ENCODE results near the gene FOXP1. TPM values are rescaled to one million over a fixed set of nuclear protein-coding genes. Genes with fewer than 3 reads are reported as not detected.

The FOXP1 gene
- total and polyA plus RNA-seq, 9 of the 15 experiments (the other 6 are each of a cell fraction or from before 2014, with no cell fraction given): 7.7 to 34.5 (median 13.7) TPM

- no peak for TF ChIP-seq REST (IDR thresholded peaks at IDR 0.05; ENCODE audit: borderline replicate concordance)
- no peak for TF ChIP-seq REST (CRISPR knock-in tag; IDR thresholded peaks at IDR 0.05; ENCODE audit: low read depth)
- no peak for TF ChIP-seq CEBPG (CRISPR knock-in tag; IDR thresholded peaks at IDR 0.05)
- no peak for TF ChIP-seq CEBPG (tag; conservative IDR thresholded peaks at IDR 0.05 in 1 of 2, IDR thresholded peaks at IDR 0.05 in 1 of 2)
- no peak for TF ChIP-seq ETV6 (IDR thresholded peaks at IDR 0.05; ENCODE audit: borderline replicate concordance in 1 of 2, low read depth in 2 of 2, low read length in 1 of 2)
- no peak for TF ChIP-seq ETV6 (CRISPR knock-in tag; IDR thresholded peaks at IDR 0.05; ENCODE audit: borderline replicate concordance)
- no peak for TF ChIP-seq ETV5 (CRISPR knock-in tag; IDR thresholded peaks at IDR 0.05; ENCODE audit: low read depth)
- TF ChIP-seq ZNF347 (CRISPR knock-in tag; IDR thresholded peaks at IDR 0.05; ENCODE audit: low read depth): no peak
- TF ChIP-seq ZNF277 (CRISPR knock-in tag; IDR thresholded peaks at IDR 0.05; ENCODE audit: borderline replicate concordance): no peak
- no peak for TF ChIP-seq ZNF282 (CRISPR knock-in tag; IDR thresholded peaks at IDR 0.05)
- TF ChIP-seq FOXM1 (IDR thresholded peaks at IDR 0.05; ENCODE audit: low read depth): no peak
- no peak for TF ChIP-seq FOXM1 (CRISPR knock-in tag; IDR thresholded peaks at IDR 0.05; ENCODE audit: low read depth)
- TF ChIP-seq TEAD4 (IDR thresholded peaks at IDR 0.05; ENCODE audit: low read length): no peak
- no peak for TF ChIP-seq TEAD4 (CRISPR knock-in tag; IDR thresholded peaks at IDR 0.05; ENCODE audit: borderline replicate concordance)
- TF ChIP-seq ZNF224 (CRISPR knock-in tag; IDR thresholded peaks at IDR 0.05): no peak
- no peak for TF ChIP-seq DMBX1 (CRISPR knock-in tag; IDR thresholded peaks at IDR 0.05; ENCODE audit: borderline replicate concordance)
- no peak for TF ChIP-seq KAT7 (CRISPR knock-in tag; IDR thresholded peaks at IDR 0.05; ENCODE audit: borderline replicate concordance)
These were observed 35.0 kb upstream of the FOXP1 start (continued) for GRCh38 chr3:71618538-71618937.
